Measurements from ENCODE around the gene PRUNE2. TPM values are rescaled to one million over a fixed set of nuclear protein-coding genes. Genes with fewer than 3 reads are reported as not detected.

The PRUNE2 gene
- total and polyA plus RNA-seq, 2 of the 8 experiments (the other 6 are each of a cell fraction or from before 2014, with no cell fraction given): 5.5 to 13.3 TPM

- H2AFZ ChIP-seq (ENCODE audit: low read length): 0 out of 2 replicates have a peak overlapping the region, but pooled peaks have one; percentile 49
- H3K4me2 ChIP-seq (ENCODE audit: insufficient read depth in 1 of 2, low read depth in 2 of 2, low read length in 2 of 2): peak overlapping the region; percentile 50 to 53; a peak in 2 of 4 replicates
- CTCF ChIA-PET (ENCODE audit: partially characterized antibody): no interaction called here
- TF ChIP-seq SIN3A (conservative IDR thresholded peaks at IDR 0.05 in 1 of 2, IDR thresholded peaks at IDR 0.05 in 1 of 2; ENCODE audit: low read depth in 1 of 2, low read length in 2 of 2): no peak
- TF ChIP-seq CTBP2 (IDR thresholded peaks at IDR 0.05; ENCODE audit: borderline replicate concordance, insufficient read depth, insufficient read length, low read length): no peak
- TF ChIP-seq SIX5 (IDR thresholded peaks at IDR 0.05; ENCODE audit: low read depth, low read length): no peak
- no peak for TF ChIP-seq RAD21 (IDR thresholded peaks at IDR 0.05 in 1 of 2, conservative IDR thresholded peaks at IDR 0.05 in 1 of 2; ENCODE audit: low read depth in 2 of 2, low read length in 2 of 2)
- no peak for TF ChIP-seq SP4 (IDR thresholded peaks at IDR 0.05; ENCODE audit: low read length)
- TF ChIP-seq SUZ12 (IDR thresholded peaks at IDR 0.05; ENCODE audit: low read length): no peak
- no peak for TF ChIP-seq CTCF (IDR thresholded peaks at IDR 0.05; ENCODE audit: control extremely low read depth in 1 of 3, insufficient read depth in 1 of 3, low read depth in 1 of 3, low read length in 3 of 3)
- TF ChIP-seq ATF2 (IDR thresholded peaks at IDR 0.05; ENCODE audit: low read length): no peak
- no peak for TF ChIP-seq EGR1 (IDR thresholded peaks at IDR 0.05; ENCODE audit: borderline replicate concordance, low read depth, low read length)
Observed at GRCh38 chr9:76571288-76571687, 334.6 kb downstream of the PRUNE2 start.

More at GRCh38 chr9:76571288-76571687, 334.6 kb downstream of the PRUNE2 start:
- DNase-seq (ENCODE audit: low read depth in 1 of 2, low spot score in 2 of 2) (no peak), FAIRE-seq (peak; percentile 36)
- Histone ChIP-seq H2BK12ac (ENCODE audit: low read depth, low read length) (no peak overlapping the region), H2BK15ac (ENCODE audit: low read length) (no peak overlapping the region), H3K4me1 (replicated peaks in 1 of 4; ENCODE audit: control insufficient read depth in 3 of 4, insufficient read depth in 4 of 4, low read length in 3 of 4) (no peaks in the 10 kb centered on the region), H3K79me2 (ENCODE audit: control insufficient read depth in 1 of 2, insufficient read depth in 2 of 2, low read length in 2 of 2) (no peaks in the 10 kb centered on the region), H3K27ac (ENCODE audit: low read depth, low read length) (no peak overlapping the region), H2AK5ac (ENCODE audit: low read depth, low read length) (no peak overlapping the region), H4K5ac (ENCODE audit: insufficient read length, low read depth, low read length) (no peak overlapping the region), H3K9ac (replicated peaks in 1 of 4; ENCODE audit: extremely low read depth in 1 of 4, low read depth in 3 of 4, low read length in 3 of 4) (no peak overlapping the region), H2BK120ac (replicated peaks; ENCODE audit: low read depth, low read length) (peak overlapping the region; percentile 33), H3K79me1 (ENCODE audit: low read depth, low read length) (no peaks in the 10 kb centered on the region), H2BK20ac (ENCODE audit: low read length) (no peak overlapping the region), H4K20me1 (replicated peaks in 1 of 2; ENCODE audit: control insufficient read depth in 1 of 2, insufficient read depth in 2 of 2, low read length in 2 of 2) (no peaks in the 10 kb centered on the region), H2BK5ac (ENCODE audit: low read depth, low read length) (no peak overlapping the region), H3K4me3 (ENCODE audit: extremely low read depth in 1 of 4, insufficient read depth in 2 of 4, low read depth in 3 of 4, low read length in 4 of 4) (peak overlapping the region in 1 of 4 experiments; percentile 44; a peak in 2 of 8 replicates), H3K4ac (replicated peaks; ENCODE audit: insufficient read length, low read depth, low read length) (no peak overlapping the region), H3K18ac (ENCODE audit: extremely low read depth, low read length) (no peak overlapping the region), H3K56ac (replicated peaks; ENCODE audit: insufficient read length, low read depth, low read length) (no peak overlapping the region), H3K23ac (ENCODE audit: insufficient read length) (no peak overlapping the region), H3K27me3 (replicated peaks in 1 of 4; ENCODE audit: control insufficient read depth in 3 of 4, extremely low read depth in 1 of 4, insufficient read depth in 3 of 4, low read length in 3 of 4) (no peaks in the 10 kb centered on the region), H3K9me3 (ENCODE audit: insufficient read depth in 2 of 2, low read depth in 1 of 2, low read length in 1 of 2) (0 out of 4 replicates have a peak, but pooled peaks cover 0 to 4% of the 10 kb centered on the region in 2 experiments), H3K36me3 (ENCODE audit: control insufficient read depth in 2 of 4, insufficient read depth in 4 of 4, low read length in 3 of 4) (no peaks in the 10 kb centered on the region), H3K14ac (ENCODE audit: insufficient read length) (no peak overlapping the region), H3K23me2 (ENCODE audit: low read depth, low read length) (no peaks in the 10 kb centered on the region), H4K91ac (replicated peaks; ENCODE audit: insufficient read length, low read length) (no peak overlapping the region), H4K8ac (ENCODE audit: extremely low read depth, insufficient read depth, low read length) (no peak overlapping the region)
- POLR2A ChIA-PET (ENCODE audit: partially characterized antibody): no interaction called here
- 79% methylated on average over 3 of the region's 3 CpGs; no CpG with 5 or more reads in 1 of the 2 experiments for WGBS, 2 experiments (ENCODE audit: extremely low coverage in 1 of 2, insufficient coverage in 1 of 2, insufficient read length in 1 of 2, insufficient replicate concordance in 2 of 2, low coverage in 1 of 2, low lambda C conversion rate in 2 of 2, missing lambda C conversion rate in 1 of 2)

Measured in H1 (cell line).